ENCODE measurements around the gene ZNF423.
"Not testable (repeated sequence)": the region's sequence is repeated elsewhere in the genome, so short reads cannot be mapped to it uniquely, and the experiment has no call there.

Gene ZNF423

GRCh38 chr16:49564496-49565229 lies 291.2 kb downstream of the ZNF423 start:
- no peak overlapping the region for H3K9ac ChIP-seq (ENCODE audit: low read depth, low read length)

GRCh38 chr16:49563666-49564065 lies 292.2 kb downstream of the ZNF423 start:
- H3K4me3 ChIP-seq (ENCODE audit: low read length) = no peak overlapping the region
- H3K9ac ChIP-seq (ENCODE audit: low read depth, low read length) = no peak overlapping the region
- no peak overlapping the region for H3K4me2 ChIP-seq (ENCODE audit: low read length)
- no peaks in the 10 kb centered on the region for H3K9me3 ChIP-seq (replicated peaks; ENCODE audit: low read length)
- peaks cover 14% of the 10 kb centered on the region for H3K27me3 ChIP-seq (ENCODE audit: control insufficient read depth, insufficient read depth, low read length)
- H3K36me3 ChIP-seq (ENCODE audit: insufficient read depth, low read length) = no peaks in the 10 kb centered on the region
- no peaks in the 10 kb centered on the region for H3K4me1 ChIP-seq (ENCODE audit: control insufficient read depth, insufficient read depth, low read length)

More at GRCh38 chr16:49564496-49565229, 291.2 kb downstream of the ZNF423 start:
- Histone ChIP-seq H3K9me3 (replicated peaks; ENCODE audit: low read length) (no peaks in the 10 kb centered on the region), H3K4me3 (ENCODE audit: low read length) (no peak overlapping the region), H3K27me3 (ENCODE audit: control insufficient read depth, insufficient read depth, low read length) (peaks cover 11% of the 10 kb centered on the region), H3K4me2 (ENCODE audit: low read length) (no peak overlapping the region), H3K36me3 (ENCODE audit: insufficient read depth, low read length) (no peaks in the 10 kb centered on the region), H3K4me1 (ENCODE audit: control insufficient read depth, insufficient read depth, low read length) (no peaks in the 10 kb centered on the region)

- H3K9ac ChIP-seq (ENCODE audit: low read depth, low read length); H3K9me3 ChIP-seq (replicated peaks; ENCODE audit: low read length); H3K4me3 ChIP-seq (ENCODE audit: low read length); H3K36me3 ChIP-seq (ENCODE audit: insufficient read depth, low read length); H3K4me2 ChIP-seq (ENCODE audit: low read length); H3K4me1 ChIP-seq (ENCODE audit: control insufficient read depth, insufficient read depth, low read length): not testable (repeated sequence)
- peaks cover 16% of the 10 kb centered on the region for H3K27me3 ChIP-seq (ENCODE audit: control insufficient read depth, insufficient read depth, low read length)
These were observed 293.0 kb downstream of the ZNF423 start for GRCh38 chr16:49562894-49563293.

GRCh38 chr16:49562228-49562627 lies 293.7 kb downstream of the ZNF423 start:
- Histone ChIP-seq H3K27me3 (ENCODE audit: control insufficient read depth, insufficient read depth, low read length) (peaks cover 19% of the 10 kb centered on the region), H3K9ac (ENCODE audit: low read depth, low read length) (no peak overlapping the region), H3K4me3 (ENCODE audit: low read length) (no peak overlapping the region), H3K4me2 (ENCODE audit: low read length) (no peak overlapping the region), H3K9me3 (replicated peaks; ENCODE audit: low read length) (no peaks in the 10 kb centered on the region), H3K36me3 (ENCODE audit: insufficient read depth, low read length) (no peaks in the 10 kb centered on the region), H3K4me1 (ENCODE audit: control insufficient read depth, insufficient read depth, low read length) (peaks cover 2% of the 10 kb centered on the region)

- H3K27me3 ChIP-seq (ENCODE audit: control insufficient read depth, insufficient read depth, low read length) = peaks cover 28% of the 10 kb centered on the region
- H3K9ac ChIP-seq (ENCODE audit: low read depth, low read length) = no peak overlapping the region
- H3K9me3 ChIP-seq (replicated peaks; ENCODE audit: low read length) = no peaks in the 10 kb centered on the region
- peak overlapping the region; percentile 0 for H3K4me2 ChIP-seq (ENCODE audit: low read length)
- no peak overlapping the region for H3K4me3 ChIP-seq (ENCODE audit: low read length)
- peaks cover 9% of the 10 kb centered on the region for H3K4me1 ChIP-seq (ENCODE audit: control insufficient read depth, insufficient read depth, low read length)
- H3K36me3 ChIP-seq (ENCODE audit: insufficient read depth, low read length) = no peaks in the 10 kb centered on the region
These were observed 295.7 kb downstream of the ZNF423 start for GRCh38 chr16:49560004-49560830.

- no peak overlapping the region for H3K4me3 ChIP-seq (ENCODE audit: low read length)
- H3K4me2 ChIP-seq (ENCODE audit: low read length) = no peak overlapping the region
- peaks cover 30% of the 10 kb centered on the region for H3K27me3 ChIP-seq (ENCODE audit: control insufficient read depth, insufficient read depth, low read length)
- no peaks in the 10 kb centered on the region for H3K36me3 ChIP-seq (ENCODE audit: insufficient read depth, low read length)
- no peaks in the 10 kb centered on the region for H3K9me3 ChIP-seq (replicated peaks; ENCODE audit: low read length)
- no peak overlapping the region for H3K9ac ChIP-seq (ENCODE audit: low read depth, low read length)
- H3K4me1 ChIP-seq (ENCODE audit: control insufficient read depth, insufficient read depth, low read length) = peaks cover 9% of the 10 kb centered on the region
These were observed 296.7 kb downstream of the ZNF423 start for GRCh38 chr16:49559242-49559641.

GRCh38 chr16:49558451-49558850 lies 297.5 kb downstream of the ZNF423 start:
- Histone ChIP-seq H3K4me3 (ENCODE audit: low read length) (no peak overlapping the region), H3K4me1 (ENCODE audit: control insufficient read depth, insufficient read depth, low read length) (peaks cover 9% of the 10 kb centered on the region), H3K9me3 (replicated peaks; ENCODE audit: low read length) (no peaks in the 10 kb centered on the region), H3K27me3 (ENCODE audit: control insufficient read depth, insufficient read depth, low read length) (peaks cover 30% of the 10 kb centered on the region), H3K9ac (ENCODE audit: low read depth, low read length) (no peak overlapping the region), H3K36me3 (ENCODE audit: insufficient read depth, low read length) (no peaks in the 10 kb centered on the region), H3K4me2 (ENCODE audit: low read length) (no peak overlapping the region)

GRCh38 chr16:49556606-49557446 lies 299.1 kb downstream of the ZNF423 start:
- Histone ChIP-seq H3K27me3 (ENCODE audit: control insufficient read depth, insufficient read depth, low read length) (peaks cover 27% of the 10 kb centered on the region), H3K4me3 (ENCODE audit: low read length) (no peak overlapping the region), H3K9me3 (replicated peaks; ENCODE audit: low read length) (no peaks in the 10 kb centered on the region), H3K4me2 (ENCODE audit: low read length) (peak overlapping the region; percentile 51), H3K36me3 (ENCODE audit: insufficient read depth, low read length) (no peaks in the 10 kb centered on the region), H3K9ac (ENCODE audit: low read depth, low read length) (no peak overlapping the region), H3K4me1 (ENCODE audit: control insufficient read depth, insufficient read depth, low read length) (peaks cover 9% of the 10 kb centered on the region)

- H3K4me1 ChIP-seq (ENCODE audit: control insufficient read depth, insufficient read depth, low read length) = peaks cover 9% of the 10 kb centered on the region
- no peaks in the 10 kb centered on the region for H3K36me3 ChIP-seq (ENCODE audit: insufficient read depth, low read length)
- H3K4me2 ChIP-seq (ENCODE audit: low read length) = peak overlapping the region; percentile 51
- H3K9ac ChIP-seq (ENCODE audit: low read depth, low read length) = no peak overlapping the region
- no peaks in the 10 kb centered on the region for H3K9me3 ChIP-seq (replicated peaks; ENCODE audit: low read length)
- no peak overlapping the region for H3K4me3 ChIP-seq (ENCODE audit: low read length)
- H3K27me3 ChIP-seq (ENCODE audit: control insufficient read depth, insufficient read depth, low read length) = peaks cover 24% of the 10 kb centered on the region
These were observed 299.7 kb downstream of the ZNF423 start for GRCh38 chr16:49556249-49556605.

- no peak overlapping the region for H3K4me3 ChIP-seq (ENCODE audit: low read length)
- H3K36me3 ChIP-seq (ENCODE audit: insufficient read depth, low read length) = no peaks in the 10 kb centered on the region
These were observed 301.2 kb downstream of the ZNF423 start for GRCh38 chr16:49554681-49555080.

GRCh38 chr16:49552313-49552928 lies 303.5 kb downstream of the ZNF423 start:
- H3K4me2 ChIP-seq (ENCODE audit: low read length) = no peak overlapping the region
- no peaks in the 10 kb centered on the region for H3K36me3 ChIP-seq (ENCODE audit: insufficient read depth, low read length)
- peaks cover 25% of the 10 kb centered on the region for H3K27me3 ChIP-seq (ENCODE audit: control insufficient read depth, insufficient read depth, low read length)
- H3K4me1 ChIP-seq (ENCODE audit: control insufficient read depth, insufficient read depth, low read length) = peaks cover 9% of the 10 kb centered on the region
- H3K9me3 ChIP-seq (replicated peaks; ENCODE audit: low read length) = no peaks in the 10 kb centered on the region
- H3K4me3 ChIP-seq (ENCODE audit: low read length) = no peak overlapping the region
- no peak overlapping the region for H3K9ac ChIP-seq (ENCODE audit: low read depth, low read length)

More at GRCh38 chr16:49554681-49555080, 301.2 kb downstream of the ZNF423 start:
- Histone ChIP-seq H3K4me1 (ENCODE audit: control insufficient read depth, insufficient read depth, low read length) (peaks cover 9% of the 10 kb centered on the region), H3K27me3 (ENCODE audit: control insufficient read depth, insufficient read depth, low read length) (peaks cover 27% of the 10 kb centered on the region), H3K9me3 (replicated peaks; ENCODE audit: low read length) (no peaks in the 10 kb centered on the region), H3K4me2 (ENCODE audit: low read length) (no peak overlapping the region), H3K9ac (ENCODE audit: low read depth, low read length) (no peak overlapping the region)

Measured in skeletal muscle satellite cell (primary cell).